Coronary artery (tissue), 2 donors: Measurements from ENCODE around the gene NEUROD1.

Experiments
- DNase-seq: peaks from one replicate; pipeline ENCODE4 v3.0.0-alpha.2; 2017; ENCODE audit warnings: low spot score
- H3K27ac ChIP-seq, 2 donors: fragments of 200-600 bp; sonication (generic); one replicate each; pipeline ENCODE4 v1.5.1; 2016 to 2019
- H3K4me3 ChIP-seq: fragments of 200-600 bp; sonication (generic); 2 replicates; pipeline ENCODE4 v1.5.1; 2016; ENCODE audit warnings: mild to moderate bottlenecking, moderate library complexity
- TF ChIP-seq, protein P1 (sequence below): fragments of 200-600 bp; sonication (generic); IDR thresholded peaks from one replicate; pipeline ENCODE4 v1.5.1; 2019; ENCODE audit warnings: antibody characterized with exemption

NEUROD1 gene

DNA sequence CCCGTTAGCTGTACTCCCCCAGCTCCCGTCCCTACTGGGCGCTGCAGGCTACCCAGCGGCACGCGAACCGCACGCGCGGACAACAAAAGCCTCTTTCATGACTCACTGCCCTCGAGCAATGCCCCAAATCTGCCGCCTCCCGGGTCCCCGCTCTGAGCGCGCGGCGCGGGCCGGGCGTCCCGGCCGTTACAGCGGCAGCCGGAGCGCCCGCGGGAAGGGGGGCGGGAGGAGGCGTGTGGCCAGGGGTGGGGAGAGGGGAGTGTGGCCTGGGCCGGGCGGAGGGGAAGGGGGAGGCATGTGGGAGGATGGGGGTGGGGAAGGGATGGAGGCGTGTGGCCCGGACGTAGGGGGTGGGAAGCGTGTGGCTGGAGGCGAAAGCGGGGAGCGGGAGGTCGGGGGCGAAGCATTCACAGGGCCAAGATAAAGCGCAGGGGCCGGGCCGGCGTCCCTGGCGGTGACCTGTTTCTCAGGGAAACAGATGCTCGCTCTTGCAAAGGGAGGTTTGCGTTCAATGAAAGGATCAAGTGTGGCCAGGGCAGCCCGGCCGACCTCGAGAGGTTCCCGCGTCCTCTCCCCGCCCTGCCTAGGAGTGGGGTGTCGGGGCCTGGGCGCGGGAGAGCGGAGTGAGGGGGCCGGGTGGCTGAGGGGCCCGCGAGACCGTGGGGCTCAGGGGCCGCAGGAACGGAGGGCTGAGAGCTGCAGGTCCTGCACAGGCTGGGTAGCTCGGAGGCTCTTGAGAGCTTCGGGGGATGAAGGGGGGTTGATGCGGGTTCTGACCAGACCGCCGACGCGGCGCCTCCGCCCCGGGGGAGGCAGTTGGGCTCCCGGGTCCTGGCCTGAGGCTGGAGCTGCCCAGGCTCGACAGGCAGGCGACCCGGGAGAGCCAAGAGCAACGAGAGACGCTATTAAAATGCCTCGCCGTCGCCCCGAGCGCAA lies 3.5 kb upstream of the NEUROD1 start:
- DNase-seq, result no peak
- peak overlapping the region; percentile 57 for H3K4me3 ChIP-seq
- no peak overlapping the region for H3K27ac ChIP-seq
- TF ChIP-seq, protein P1, sequence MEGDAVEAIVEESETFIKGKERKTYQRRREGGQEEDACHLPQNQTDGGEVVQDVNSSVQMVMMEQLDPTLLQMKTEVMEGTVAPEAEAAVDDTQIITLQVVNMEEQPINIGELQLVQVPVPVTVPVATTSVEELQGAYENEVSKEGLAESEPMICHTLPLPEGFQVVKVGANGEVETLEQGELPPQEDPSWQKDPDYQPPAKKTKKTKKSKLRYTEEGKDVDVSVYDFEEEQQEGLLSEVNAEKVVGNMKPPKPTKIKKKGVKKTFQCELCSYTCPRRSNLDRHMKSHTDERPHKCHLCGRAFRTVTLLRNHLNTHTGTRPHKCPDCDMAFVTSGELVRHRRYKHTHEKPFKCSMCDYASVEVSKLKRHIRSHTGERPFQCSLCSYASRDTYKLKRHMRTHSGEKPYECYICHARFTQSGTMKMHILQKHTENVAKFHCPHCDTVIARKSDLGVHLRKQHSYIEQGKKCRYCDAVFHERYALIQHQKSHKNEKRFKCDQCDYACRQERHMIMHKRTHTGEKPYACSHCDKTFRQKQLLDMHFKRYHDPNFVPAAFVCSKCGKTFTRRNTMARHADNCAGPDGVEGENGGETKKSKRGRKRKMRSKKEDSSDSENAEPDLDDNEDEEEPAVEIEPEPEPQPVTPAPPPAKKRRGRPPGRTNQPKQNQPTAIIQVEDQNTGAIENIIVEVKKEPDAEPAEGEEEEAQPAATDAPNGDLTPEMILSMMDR, result no peak

DNA sequence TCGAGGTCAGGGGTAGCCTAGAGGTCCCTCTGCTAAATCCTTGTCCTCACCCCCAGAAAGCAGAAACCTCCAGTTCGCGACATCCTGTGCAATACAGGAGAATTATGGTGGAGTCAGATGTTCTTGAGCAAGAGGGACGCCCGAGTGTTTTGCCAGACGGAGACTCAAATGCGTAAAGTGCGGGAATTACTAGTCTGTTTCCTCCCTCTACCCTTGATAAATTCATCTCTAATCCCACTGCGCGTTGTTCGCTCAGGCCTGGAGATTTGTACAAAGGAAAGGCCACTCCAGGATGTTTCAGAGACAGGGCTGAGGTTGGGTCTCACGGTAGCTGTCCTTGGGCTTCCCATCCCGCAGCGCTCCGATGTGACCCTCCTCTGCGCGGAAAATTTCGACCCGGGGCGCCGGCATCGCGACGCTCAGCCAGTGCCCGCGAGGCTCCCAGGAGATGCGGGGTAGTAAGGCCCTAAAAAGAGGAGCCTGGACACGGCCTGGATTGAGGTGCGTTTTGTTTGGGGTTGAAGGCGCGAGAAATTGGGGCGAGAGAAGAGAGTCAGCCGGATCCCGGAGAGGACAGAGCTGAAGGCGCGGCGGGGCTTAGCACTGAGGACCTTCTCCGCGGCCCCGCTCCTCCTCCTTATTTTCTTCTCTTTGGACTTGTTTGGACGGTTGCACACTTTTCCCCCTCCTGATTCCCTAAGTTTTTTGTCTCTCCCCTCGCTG lies 2.6 kb upstream of the NEUROD1 start:
- no peak overlapping the region for H3K27ac ChIP-seq
- peak overlapping the region; percentile 57 for H3K4me3 ChIP-seq
- DNase-seq, result no peak
- TF ChIP-seq, protein P1, result no peak

DNA sequence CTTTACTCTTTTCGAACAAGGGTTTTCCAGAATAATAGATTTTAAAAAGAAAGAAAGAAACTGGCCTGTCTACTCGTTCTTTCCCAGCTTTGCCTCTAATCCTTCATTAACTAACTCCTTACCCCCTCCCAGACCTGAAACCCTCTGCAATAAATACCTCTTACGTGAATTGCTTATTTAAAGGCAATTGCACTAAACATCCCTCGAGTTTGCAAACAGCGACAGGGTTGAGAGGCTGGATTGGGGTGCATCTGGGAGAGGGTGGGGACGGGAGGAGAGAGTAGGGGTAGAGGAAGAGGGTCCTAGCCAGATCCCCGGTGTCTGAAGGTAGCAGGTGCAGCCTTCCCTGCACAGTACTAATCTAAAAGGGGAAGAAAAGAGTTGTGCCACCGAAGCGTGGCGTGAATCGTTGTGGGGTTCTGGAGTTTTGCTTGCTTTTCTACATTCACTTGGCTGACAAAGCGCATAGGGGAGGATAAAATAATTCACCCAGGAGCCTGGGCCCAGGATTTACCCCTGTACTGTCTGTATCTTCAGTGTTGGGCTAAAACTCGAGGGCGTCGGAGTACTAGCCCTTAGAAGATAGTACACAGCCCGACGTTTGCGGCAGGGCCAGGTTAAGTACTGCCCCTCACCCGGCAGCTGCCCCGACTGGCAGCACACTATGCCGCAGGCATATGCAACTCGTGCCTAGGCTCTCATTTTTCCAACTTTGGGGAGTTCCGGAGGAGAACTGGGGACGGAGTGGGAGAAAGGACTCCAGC lies 1.9 kb upstream of the NEUROD1 start:
- DNase-seq, result no peak
- Histone ChIP-seq H3K27ac (no peak overlapping the region), H3K4me3 (no peak overlapping the region)
- TF ChIP-seq, protein P1, result no peak

DNA sequence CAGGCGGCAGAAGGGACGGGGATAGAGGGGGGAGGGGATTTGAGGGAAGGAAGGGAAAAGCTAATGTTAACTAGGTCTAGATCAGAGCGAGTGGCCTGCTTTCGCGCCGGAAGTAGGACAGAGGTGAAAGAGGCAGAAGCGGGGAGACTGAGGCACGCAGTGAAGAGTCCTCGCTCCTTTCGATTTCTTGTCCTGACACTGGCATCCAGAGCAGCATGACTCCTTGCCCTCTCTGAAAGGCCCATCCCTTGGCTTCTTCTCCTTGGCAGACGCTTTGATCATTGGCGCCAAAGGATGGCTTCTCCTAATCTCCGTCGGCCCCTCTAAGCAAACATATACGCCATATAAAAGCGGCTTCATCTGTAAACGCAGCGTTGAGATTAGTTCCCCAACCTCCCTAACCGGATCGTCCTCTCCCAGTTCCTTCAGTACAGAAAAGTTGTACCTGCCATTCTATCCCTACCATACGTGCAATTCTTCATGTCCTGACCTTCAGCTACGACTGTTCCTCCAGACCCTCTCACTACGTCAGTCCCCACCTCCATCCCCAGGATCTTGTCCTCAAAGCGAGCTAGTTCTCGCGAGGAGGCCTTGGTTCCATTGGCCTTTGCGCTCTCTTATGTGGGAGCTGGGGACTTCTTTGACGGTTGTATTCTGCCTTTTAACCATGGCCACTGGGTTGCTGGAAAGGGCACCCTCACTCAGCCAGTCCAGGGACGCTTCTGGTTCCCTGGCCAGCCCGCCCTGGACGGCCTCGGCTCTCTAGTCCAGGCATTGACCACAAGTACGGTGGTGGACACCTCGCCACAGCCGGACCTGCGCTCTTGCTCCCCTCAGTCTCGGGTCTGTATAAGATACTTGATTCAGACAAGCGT lies 857 bp upstream of the NEUROD1 start:
- TF ChIP-seq, protein P1, result no peak
- DNase-seq, result no peak
- Histone ChIP-seq H3K27ac (no peak overlapping the region), H3K4me3 (peak overlapping the region; percentile 41)

DNA sequence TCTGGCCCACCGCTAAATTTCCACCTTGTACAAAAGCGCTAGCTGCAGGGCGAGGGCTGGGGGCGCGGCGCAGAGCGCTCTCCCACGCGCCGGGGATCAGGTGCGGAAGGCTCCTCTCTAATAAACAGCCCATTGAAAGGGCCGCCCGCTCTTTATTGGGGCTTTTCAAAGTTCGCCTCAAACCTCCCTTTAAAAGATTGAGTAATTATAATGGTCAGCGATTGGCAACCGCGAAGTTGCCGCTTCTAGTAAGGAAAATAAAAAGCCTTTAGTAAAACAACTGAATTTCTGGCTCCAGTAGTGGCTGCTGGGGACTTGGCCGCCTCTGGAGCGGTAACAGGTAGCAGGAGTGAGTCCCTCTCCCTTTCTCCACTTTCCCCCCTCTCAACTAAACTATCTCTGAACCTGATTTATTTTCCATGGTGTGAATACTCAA lies 755 bp downstream of the NEUROD1 start:
- Histone ChIP-seq H3K27ac (no peak overlapping the region), H3K4me3 (no peak overlapping the region)
- no peak for DNase-seq
- TF ChIP-seq, protein P1, result no peak
